GM20431 (cell line): ENCODE results near the gene ABHD17B.
"Not testable (repeated sequence)": the region's sequence is repeated elsewhere in the genome, so short reads cannot be mapped to it uniquely, and the experiment has no call there.

Experiments used
- in situ Hi-C: fragments of 300-500 bp; cut with MseI, MboI; formaldehyde crosslinking; loops from one replicate; pipeline ENCODE4 v1.15.0; 2020; ENCODE audit warnings: low sequenced_read_pairs; ENCODE audit not compliant: unreplicated experiment

The ABHD17B gene

DNA sequence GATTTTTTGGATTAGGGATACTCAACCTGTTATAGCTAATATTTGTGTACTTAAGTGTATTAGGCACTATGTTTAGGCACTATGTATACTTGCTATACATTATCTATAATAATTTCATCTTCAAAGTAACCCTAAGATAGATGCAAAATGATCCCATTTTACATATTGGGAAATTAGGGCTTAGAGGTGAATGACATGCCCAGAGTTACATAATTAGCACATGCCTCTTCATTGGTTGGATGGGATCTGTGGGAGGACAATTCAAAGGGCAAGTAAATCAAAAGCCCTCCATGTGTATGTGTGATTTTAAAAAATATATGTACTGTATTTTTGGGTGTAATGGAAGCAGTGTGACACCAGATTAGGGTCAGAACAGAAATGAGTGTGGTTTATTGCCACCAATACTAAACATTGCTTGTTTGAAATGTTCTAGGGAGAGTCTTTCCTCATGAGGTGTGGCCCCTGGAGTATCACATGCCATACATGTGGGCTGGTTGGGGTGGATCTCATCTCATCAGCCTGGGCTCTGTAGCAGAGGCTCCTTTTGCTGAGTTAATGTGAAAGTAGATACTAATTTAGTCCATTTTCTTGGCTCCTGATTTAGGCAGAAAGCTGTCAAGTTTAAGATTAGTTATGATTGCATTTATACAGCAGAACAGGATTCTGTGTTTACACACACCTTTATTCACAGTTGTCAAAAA lies 6.0 kb upstream of the ABHD17B start:
- in situ Hi-C loops: no loop called here

DNA sequence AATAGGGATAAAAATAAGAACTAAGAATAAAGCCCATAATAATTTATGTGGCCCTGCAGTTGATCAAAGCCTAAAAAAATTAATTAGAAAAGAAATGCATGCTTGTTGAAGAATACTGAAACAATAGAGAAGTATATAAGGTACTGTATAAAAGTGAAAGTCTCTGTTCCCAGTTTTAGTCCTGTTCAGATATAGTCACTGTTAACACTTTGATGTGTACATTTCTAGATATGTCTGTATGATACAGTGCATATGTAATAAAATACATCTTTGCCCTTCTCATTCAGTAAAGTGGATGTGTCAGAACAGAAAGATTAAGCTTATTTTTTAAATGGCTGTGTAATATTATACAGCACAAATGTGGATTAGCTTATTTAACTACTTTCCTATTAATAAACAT lies 4.5 kb upstream of the ABHD17B start:
- in situ Hi-C loops: no loop called here

DNA sequence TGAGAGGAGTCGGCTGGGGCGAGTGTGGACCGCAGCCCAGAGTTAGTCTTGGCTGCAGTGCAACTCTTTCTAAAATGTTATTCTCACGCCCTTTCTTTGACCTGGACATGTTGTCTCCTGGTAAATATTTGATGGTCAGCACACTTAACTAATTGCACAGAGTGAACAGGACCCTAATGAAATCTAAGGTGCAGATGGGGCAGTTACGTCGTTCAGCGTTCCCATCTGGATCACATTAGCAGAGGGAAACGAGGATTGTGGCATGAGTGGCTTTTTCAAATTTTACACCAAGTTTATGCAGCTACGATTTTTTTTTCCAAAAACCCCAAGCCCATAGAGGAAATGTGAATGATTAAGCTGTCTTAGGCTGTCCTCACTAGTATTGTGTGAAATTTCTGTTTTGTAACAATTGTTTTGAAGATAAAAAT lies 929 bp upstream of the ABHD17B start:
- in situ Hi-C loops: no loop called here

DNA sequence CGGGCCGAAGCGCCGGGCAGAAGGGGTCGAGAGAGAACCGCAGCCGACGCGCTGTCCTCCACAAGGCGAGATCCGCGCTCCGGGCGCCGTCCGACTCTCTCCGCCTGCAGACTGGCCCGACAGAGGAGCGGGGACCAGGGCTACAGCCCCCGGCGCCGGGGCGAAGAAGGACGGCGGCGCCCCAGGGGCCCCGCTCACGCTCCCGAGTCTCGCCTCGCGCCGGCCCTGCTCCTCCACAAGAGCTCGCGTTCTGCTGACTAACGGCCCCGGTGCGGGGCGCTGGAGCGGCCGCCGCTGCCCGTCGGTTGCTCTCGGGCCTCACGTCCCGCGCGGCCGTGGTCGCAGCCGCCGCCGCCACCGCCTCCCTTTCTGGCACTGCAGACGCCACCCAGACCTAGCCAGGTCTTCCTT lies 338 bp downstream of the ABHD17B start:
- in situ Hi-C loops: no loop called here

DNA sequence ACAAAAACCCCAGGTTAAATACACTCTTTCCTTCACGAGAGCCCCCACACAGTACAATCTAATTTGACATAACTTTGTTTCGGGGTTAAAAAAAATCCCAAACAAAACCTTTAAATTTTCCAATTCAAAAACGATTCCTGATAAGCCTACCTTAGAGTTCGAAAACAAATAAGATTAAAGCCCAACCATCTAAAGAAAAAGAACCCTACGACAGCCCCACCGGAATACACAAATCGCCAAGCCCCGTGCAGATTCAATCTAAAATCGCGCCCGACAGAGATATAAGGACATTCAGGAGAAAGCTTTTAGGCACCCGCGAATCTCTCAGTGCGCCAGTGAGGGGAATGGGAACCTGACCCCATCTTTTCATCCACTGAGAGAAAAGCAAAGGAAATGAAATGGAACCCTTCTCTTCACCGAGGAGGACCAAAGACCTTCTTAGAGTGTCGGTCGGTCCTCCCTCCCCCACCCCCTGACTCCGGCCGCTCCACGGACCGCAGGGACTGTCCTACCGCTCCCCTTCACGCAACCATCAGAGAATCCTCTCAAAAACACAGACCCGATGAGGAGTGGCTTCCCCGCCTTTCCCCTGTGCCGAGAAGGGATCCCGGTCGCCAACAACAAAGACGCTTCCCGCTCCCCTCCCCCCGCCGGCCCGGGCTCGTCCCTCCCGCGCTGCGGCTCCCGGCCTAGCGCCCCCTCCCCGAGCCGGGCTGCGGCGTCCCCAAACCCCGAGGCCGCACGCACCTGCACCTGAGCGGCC lies 925 bp downstream of the ABHD17B start:
- in situ Hi-C loops: no loop called here

DNA sequence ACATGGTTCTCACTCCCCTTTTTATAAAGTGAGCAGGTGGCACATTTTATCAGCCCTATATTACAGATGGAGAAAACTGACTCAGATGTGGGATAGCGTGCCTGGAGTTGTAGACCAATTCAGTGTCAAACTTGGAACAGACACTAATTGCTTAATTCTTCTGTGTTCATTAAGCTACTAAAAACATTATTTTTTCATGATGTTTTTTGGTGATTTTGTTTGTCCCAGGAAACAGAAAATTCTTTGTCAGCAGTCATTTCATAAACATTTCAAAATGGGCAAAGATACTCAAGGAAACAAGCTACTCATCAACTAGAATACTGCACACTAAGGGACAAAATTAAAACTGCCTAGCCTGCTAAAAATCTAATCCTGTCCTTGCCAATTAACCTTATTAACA lies 2.2 kb downstream of the ABHD17B start:
- in situ Hi-C loops: no loop called here

DNA sequence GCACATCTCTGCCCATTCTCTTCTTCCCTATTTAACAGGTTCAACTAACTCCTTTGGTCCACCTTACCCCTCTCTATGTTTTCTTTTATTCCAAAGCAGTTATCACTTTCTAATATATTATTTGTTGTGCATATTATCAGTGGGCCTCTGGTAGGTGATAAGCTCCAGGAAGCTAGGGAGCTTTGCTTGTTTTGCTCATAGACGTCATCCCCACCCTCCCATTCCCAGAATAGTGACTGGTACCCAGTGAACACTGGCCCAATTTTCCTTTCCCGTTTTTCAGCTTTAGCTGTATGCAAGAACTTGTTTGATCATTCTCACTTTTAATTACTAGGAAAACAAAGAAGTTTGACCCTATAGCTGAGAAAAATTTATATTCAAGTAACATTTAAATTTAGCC lies 6.9 kb downstream of the ABHD17B start:
- in situ Hi-C loops: no loop called here

DNA sequence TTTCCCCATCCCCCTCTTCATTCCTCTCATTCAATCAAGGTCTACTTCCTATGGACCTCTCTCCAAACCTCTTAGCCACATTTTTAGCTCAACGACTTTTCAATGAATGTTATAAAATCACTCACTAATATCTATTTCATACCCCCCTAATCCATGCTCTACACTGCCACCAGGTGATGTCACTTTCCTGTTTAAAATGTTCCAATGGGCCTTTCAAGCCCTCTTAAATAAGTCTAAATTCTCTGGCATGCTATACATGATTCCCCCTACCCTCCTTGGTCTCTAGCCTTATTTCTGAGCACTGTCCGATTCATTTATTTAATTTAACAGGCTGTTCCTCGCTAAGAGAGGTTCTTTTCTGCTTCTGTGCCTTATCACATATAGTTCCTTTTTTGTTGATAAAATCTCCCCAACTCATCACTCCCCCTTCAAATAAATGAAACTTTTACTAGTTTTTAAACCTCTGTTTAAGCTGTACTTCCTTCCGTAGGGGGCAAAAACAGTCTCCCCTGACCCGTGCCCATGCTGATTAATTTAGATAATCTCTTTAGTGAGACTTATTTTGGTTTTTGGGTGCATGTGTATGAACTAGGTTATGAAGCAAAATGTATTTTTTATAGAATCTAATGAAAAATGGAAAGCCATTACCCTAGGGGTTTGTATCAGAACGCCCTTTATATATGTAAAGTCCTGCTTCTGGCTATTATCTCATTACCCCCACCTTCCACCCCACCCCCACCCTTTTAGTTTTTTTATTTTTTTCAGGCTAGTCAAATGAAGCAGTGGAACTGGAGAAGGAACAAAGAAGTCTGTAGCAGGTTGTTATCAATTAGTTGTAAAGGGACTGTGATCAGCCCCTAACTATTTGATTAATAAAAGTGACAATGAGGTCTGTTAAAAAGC lies 9.0 kb downstream of the ABHD17B start:
- in situ Hi-C loops: no loop called here

DNA sequence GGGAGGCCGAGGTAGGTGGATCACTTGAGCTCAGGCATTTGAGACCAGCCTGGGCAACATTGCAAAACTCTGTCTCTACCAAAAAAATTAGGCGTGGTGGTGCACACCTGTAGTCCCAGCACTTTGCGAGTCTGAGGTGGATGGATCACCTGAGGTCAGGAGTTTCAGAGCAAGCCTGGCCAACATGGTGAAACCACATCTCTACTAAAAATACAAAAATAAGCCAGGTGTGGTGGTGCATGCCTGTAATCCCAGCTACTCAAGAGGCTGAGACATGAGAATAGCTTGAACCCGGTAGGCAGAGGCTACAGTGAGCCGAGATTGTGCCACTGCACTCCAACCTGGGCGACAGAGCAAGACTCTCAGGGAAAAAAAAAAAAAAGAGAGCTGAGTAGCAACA lies 12.2 kb downstream of the ABHD17B start:
- in situ Hi-C loops: not testable (repeated sequence)

DNA sequence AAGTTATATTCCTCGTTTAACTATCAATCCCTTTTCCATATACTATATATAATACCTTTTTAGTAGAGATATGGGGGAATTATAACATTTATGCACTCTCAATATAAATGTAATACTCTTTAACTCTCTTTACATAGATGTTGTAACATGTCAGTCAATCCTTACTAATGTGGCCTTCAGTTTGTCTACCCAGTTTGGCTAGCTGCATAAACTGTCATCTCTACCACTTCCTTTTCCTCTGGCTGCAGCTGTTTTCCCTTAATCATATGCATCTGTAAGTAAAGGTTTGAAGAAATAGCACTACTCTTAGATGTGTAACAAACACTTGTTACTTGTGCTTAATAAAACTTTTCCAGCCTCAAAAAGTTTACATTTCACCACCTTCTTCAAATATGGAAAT lies 13.4 kb downstream of the ABHD17B start:
- in situ Hi-C loops: no loop called here

DNA sequence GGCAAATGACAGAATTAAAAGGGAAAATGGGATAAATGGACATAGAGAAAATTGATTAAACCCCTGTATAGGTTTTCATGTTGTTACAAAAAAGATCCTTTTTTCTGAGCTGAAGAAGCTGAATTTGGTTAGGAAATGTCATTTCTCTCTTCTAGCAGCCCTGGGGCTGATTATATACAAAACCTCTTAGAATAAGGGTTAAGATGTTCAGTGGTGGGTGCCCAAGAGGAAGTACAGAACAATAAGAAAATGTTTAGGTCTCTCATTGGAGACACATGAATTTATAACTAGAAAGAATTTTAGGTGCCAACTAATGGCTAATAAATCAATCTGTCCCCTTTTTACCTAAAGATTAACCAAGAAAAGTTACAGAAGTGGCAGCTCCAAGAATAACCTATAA lies 14.2 kb downstream of the ABHD17B start:
- in situ Hi-C loops: no loop called here

DNA sequence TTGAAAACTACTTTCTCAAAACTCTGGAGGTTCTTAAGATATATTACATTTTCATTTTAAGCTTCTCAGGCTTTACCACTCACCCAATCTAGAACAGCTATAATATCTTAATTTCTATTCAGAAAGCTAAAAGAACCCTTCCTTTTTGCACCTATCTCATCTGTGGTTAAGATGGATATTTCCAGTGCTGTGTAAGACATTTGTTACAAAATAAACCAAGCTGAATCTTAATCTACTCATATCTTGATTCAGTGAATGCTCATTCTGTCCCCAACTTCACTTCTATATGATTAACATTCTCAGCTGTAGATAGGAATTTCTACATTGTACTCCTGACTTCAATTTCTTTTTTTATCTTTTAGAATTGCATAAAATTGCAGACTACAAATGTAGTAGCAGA lies 15.0 kb downstream of the ABHD17B start:
- in situ Hi-C loops: no loop called here

DNA sequence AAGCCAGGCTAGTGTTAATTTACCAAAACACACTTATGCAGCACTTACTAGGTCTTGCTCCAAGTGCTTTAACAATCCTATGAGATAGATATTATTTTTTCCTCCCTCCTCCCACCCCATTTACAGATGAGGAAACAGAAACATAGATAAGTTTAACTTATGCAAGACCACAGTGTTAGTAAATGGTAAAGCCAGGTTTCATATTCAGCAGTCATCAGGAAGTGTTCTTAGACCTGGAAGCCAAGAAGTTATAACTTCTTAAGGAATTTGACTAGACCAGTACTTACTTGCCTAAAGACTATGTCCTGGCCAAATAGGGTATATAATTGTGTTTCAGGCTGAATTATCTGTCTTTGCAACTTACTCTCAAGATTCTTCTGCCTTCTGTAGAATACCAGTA lies 15.9 kb downstream of the ABHD17B start:
- in situ Hi-C loops: no loop called here

DNA sequence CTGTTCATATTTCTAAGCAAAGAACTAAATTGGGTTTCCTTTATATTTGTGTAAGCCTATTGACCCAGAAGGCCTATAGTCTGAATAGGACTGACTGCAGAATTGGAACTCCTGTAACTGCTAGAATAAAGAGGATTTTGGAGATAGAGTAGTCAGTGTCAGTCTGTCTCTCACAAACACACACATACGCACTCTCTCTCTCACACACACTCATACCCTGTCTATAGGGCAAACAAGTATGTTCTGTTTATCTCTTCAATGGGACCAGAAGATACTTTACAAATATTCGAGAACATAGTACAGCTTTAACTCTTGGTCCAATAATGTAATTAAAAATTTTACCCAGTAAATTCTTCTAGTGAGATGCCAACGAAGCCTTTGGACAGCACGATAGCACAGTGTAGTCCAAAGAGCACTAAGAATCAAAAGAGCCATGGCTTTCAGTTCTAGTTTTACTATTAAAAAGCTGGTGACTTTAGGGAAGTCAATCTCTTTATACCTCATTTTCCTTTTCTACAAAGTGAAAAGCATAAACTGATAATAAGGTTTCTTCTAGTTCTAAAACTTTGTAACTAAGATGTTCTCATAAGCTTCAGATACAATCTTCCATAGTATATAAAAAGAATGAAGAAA lies 19.3 kb downstream of the ABHD17B start:
- in situ Hi-C loops: no loop called here

DNA sequence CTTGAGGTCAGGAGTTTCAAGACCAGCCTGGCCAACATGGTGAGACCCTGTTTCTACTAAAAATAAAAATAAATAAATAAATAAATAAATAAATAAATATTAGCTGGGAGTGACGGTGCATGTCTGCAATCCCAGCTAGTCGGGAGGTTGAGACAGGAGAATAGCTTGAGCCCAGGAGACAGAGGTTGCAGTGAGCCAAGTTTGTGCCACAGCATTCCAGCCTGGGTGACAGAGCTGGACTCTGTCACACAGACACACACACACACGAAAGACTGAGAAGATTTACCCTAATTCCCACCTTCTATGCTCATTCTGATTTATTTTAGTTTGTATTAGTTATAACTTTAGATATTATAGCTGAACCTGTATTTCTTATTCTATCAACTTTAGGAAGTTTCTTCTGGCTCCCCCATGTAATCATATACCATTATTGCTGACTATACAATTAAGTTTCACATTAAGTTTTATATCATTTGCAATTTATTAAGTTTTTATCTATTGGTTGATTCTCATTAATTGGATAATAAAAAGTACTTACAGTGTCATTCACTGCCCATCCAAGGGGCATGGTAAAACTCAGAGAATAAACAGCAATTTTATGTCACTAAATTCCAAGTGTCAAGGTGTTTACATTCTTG lies 20.8 kb downstream of the ABHD17B start:
- in situ Hi-C loops: no loop called here

DNA sequence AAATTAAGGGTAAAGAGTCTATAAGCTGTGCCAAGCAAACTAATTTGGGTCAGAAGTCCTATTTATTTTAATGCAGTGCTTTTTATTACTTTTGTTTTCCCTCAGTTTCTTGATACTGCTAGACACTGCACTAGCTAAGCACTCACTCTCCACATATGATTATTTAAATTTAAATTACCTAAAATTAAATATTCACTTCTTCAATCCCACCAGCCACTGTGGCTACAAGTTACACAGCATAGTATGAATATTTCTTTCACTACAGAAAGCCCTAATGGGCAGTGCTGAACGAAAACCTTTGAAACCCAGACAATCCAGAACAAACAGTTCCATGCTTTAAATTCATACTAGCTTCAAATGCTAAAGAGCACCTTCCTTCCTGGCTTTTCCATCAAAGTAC lies 23.6 kb downstream of the ABHD17B start:
- in situ Hi-C loops: no loop called here

DNA sequence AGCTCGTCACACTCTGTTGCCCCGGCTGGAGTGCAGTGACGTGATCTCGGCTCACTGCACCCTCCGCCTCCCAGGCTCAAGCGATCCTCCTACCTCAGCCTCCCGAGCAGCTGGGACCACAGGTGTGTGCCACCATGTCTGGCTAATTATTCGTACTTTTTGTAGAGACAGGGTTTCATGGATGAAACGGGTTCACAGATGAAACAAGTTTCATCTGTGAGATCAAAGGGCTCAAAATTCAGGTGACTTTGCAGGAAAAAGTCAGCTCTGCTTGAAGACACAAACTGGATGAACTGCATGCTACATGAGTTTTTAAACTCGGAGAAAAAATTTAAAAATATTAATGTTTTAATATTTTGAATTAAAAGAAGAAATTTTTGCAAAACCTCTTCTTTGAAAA lies 24.5 kb downstream of the ABHD17B start:
- in situ Hi-C loops: no loop called here

DNA sequence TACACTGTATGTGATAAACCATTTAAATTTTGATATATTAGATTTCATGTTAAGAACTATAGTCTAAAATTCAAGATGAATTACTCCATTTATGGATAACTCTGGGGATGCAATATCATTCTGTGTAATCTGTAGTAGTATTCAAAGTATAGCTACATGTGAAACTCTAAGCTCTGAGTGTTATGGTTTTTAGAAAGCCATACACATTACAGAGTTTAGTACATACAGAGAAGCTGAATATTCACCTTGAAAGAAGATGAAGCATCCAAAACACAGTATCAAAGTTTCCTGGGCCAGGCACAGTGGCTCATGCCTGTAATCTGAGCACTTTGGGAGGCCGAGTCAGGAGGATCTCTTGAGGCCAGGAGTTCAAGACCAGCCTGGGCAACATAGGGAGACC lies 25.0 kb downstream of the ABHD17B start:
- in situ Hi-C loops: no loop called here

DNA sequence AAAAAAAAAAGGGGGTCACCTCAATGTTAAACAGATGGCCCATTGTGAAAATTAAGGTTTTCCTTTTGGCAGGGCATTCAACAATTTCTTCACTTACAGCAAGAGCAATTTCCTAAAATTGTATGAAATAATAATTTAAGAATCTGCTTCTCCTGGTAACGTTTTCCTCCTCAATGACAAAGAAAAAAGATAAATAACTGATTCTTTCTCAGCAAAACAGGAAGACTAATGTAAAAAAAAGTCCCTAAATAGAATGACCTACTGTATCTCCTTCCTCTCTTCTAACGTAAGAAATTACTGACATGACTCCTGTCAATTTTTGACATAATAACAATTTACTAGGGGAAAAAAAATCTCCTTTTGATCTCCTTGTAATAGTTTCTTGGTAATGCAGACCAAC lies 25.5 kb downstream of the ABHD17B start:
- in situ Hi-C loops: no loop called here

DNA sequence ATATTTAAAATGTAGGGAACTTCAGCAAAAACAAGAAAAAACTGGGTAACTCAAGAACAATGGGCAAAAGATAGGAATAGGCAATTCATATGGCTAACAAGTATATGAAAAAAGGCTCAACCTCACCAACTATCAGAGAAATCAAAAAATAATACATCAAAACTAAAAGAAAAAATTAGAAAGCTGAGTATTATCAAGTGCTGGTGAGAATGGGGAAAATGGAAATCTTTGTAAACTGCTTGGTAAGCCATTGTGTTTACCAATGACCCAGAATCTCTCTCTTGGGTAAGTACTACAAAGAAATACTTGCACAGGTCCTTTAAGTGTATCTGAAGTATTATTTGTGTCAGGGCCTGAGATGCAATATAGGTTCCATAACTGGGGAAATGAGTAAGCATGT lies 27.0 kb downstream of the ABHD17B start:
- in situ Hi-C loops: no loop called here
